ENCODE data around the gene EZR.

GRCh38 chr6:158843751-158844683, 24.8 kb upstream of the EZR start:
- no peak for TF ChIP-seq CTCF (IDR thresholded peaks at IDR 0.05)
- TF ChIP-seq POLR2A (IDR thresholded peaks at IDR 0.05) = no peak
- TF ChIP-seq POLR2AphosphoS5 (IDR thresholded peaks at IDR 0.05) = no peak
